CD14-positive monocyte (primary cell): ENCODE results near the gene TNFRSF18. TPM values are rescaled to one million over a fixed set of nuclear protein-coding genes. Genes with fewer than 3 reads are reported as not detected.

Experiments used
- DNase-seq, 3 donors: peaks; one replicate each; pipeline ENCODE4 v3.0.0-alpha.2; 2011 to 2022
- H2AFZ ChIP-seq: 2 replicates; pipeline ENCODE4 v1.6.0; 2012; ENCODE audit warnings: mild to moderate bottlenecking, low read depth, low read length, inconsistent platforms; ENCODE audit not compliant: insufficient read depth, poor library complexity, severe bottlenecking
- H3K27ac ChIP-seq, 2 donors: 1 replicate in 1 of 2; 2 replicates in 1 of 2; pipeline ENCODE4 v1.5.1; 2012 to 2013; ENCODE audit warnings: low read length in 2 of 2, control low read depth in 1 of 2, inconsistent platforms in 1 of 2, low read depth in 1 of 2, mild to moderate bottlenecking in 1 of 2
- H3K27me3 ChIP-seq, 2 donors: one replicate each; pipeline versions ENCODE4 v1.6.0 to v1.6.1; 2011 to 2013; ENCODE audit warnings: low read length in 2 of 2; ENCODE audit not compliant: control insufficient read depth in 2 of 2, insufficient read depth in 2 of 2
- H3K36me3 ChIP-seq, 2 donors: replicated peaks in 1 of 2; 1 replicate in 1 of 2; 2 replicates in 1 of 2; pipeline versions ENCODE4 v1.5.1 to v1.6.1; 2012 to 2013; ENCODE audit warnings: low read length in 2 of 2, control low read depth in 1 of 2, inconsistent platforms in 1 of 2, mild to moderate bottlenecking in 1 of 2; ENCODE audit not compliant: insufficient read depth in 2 of 2, control insufficient read depth in 1 of 2
- H3K4me1 ChIP-seq, 2 donors: 1 replicate in 1 of 2; 2 replicates in 1 of 2; pipeline versions ENCODE4 v1.5.1 to v1.6.1; 2012 to 2013; ENCODE audit warnings: low read length in 2 of 2, control low read depth in 1 of 2, inconsistent platforms in 1 of 2, mild to moderate bottlenecking in 1 of 2, moderate library complexity in 1 of 2; ENCODE audit not compliant: insufficient read depth in 2 of 2, control insufficient read depth in 1 of 2
- H3K4me2 ChIP-seq: replicated peaks from 2 replicates; pipeline ENCODE3; 2012; ENCODE audit warnings: low read length, moderate library complexity, mild to moderate bottlenecking; ENCODE audit not compliant: poor library complexity, severe bottlenecking; ENCODE audit errors: extremely low read depth
- H3K4me3 ChIP-seq, 3 experiments: fragments of 200-600 bp in 1 of 3; sonication (generic) in 1 of 3; replicated peaks in 1 of 3; 1 replicate in 2 of 3; 2 replicates in 1 of 3; pipeline ENCODE4 v1.5.1; 2011 to 2013; ENCODE audit warnings: low read length in 3 of 3, mild to moderate bottlenecking in 3 of 3, control low read depth in 2 of 3, low read depth in 2 of 3, inconsistent platforms in 1 of 3, moderate library complexity in 1 of 3
- H3K79me2 ChIP-seq: 2 replicates; pipeline ENCODE4 v1.6.0; 2012; ENCODE audit warnings: mild to moderate bottlenecking, control low read depth, inconsistent platforms, low read length, moderate library complexity; ENCODE audit not compliant: insufficient read depth
- H3K9ac ChIP-seq: 2 replicates; pipeline ENCODE4 v1.6.0; 2017; ENCODE audit warnings: low read length, mild to moderate bottlenecking; ENCODE audit not compliant: insufficient read depth, poor library complexity, severe bottlenecking
- H3K9me3 ChIP-seq, 2 donors: replicated peaks in 1 of 2; 1 replicate in 1 of 2; 2 replicates in 1 of 2; pipeline versions ENCODE4 v1.5.1 to v1.6.1; 2012 to 2013; ENCODE audit warnings: low read length in 2 of 2, control low read depth in 1 of 2; ENCODE audit not compliant: control insufficient read depth in 1 of 2, insufficient read depth in 1 of 2
- H4K20me1 ChIP-seq: 2 replicates; pipeline ENCODE4 v1.6.0; 2012; ENCODE audit warnings: mild to moderate bottlenecking, low read length, control low read depth, moderate library complexity; ENCODE audit not compliant: insufficient read depth
- H3K27ac Mint-ChIP-seq, 7 donors: one replicate each; pipeline ENCODE4 v1.8.0; 2020; ENCODE audit warnings: mild to moderate bottlenecking in 7 of 7, mixed read lengths in 7 of 7, moderate library complexity in 6 of 7, inconsistent platforms in 2 of 7
- H3K27me3 Mint-ChIP-seq, 3 donors: one replicate each; pipeline ENCODE4 v1.8.0; 2021 to 2022; ENCODE audit warnings: low read depth in 3 of 3, mild to moderate bottlenecking in 3 of 3, mixed read lengths in 3 of 3, moderate library complexity in 3 of 3, inconsistent platforms in 1 of 3
- H3K36me3 Mint-ChIP-seq, 2 donors: one replicate each; pipeline ENCODE4 v1.8.0; 2020; ENCODE audit warnings: mixed read lengths in 2 of 2, inconsistent platforms in 1 of 2, mild to moderate bottlenecking in 1 of 2
- H3K4me1 Mint-ChIP-seq: one replicate; pipeline ENCODE4 v1.8.0; 2020; ENCODE audit warnings: mild to moderate bottlenecking, mixed read lengths
- H3K4me3 Mint-ChIP-seq, 2 donors: one replicate each; pipeline ENCODE4 v1.8.0; 2020; ENCODE audit warnings: mild to moderate bottlenecking in 2 of 2, mixed read lengths in 2 of 2, moderate library complexity in 1 of 2
- H3K9me3 Mint-ChIP-seq, 7 donors: one replicate each; pipeline ENCODE4 v1.8.0; 2020 to 2022; ENCODE audit warnings: mixed read lengths in 7 of 7, mild to moderate bottlenecking in 6 of 7, moderate library complexity in 6 of 7, inconsistent platforms in 2 of 7
- WGBS: methylation state at CpG from one replicate; pipeline ENCODE4 v1.1.5; 2013; ENCODE audit warnings: missing lambda C conversion rate; ENCODE audit not compliant: insufficient coverage; 5-methylcytosine and 5-hydroxymethylcytosine counted together
- intact Hi-C, 2 donors: fragments of 100-400 bp; cut with micrococcal nuclease; formaldehyde crosslinking; loops; one replicate each; pipeline versions ENCODE4 v1.15.0 to v1.15.1; 2023
- polyA plus RNA-seq, 3 donors: library from polyadenylated mRNA; depleted of rRNA in 1 of 3; unstranded in 2 of 3; stranded (reverse) in 1 of 3; fragments of 300-500 nt in 2 of 3; fragments of >200 nt in 1 of 3; fragmentation: Illumina TruSeq in 2 of 3; gene quantifications; 1 replicate in 2 of 3; 2 replicates in 1 of 3; pipeline ENCODE4 v1.2.3, GENCODE V29; 2012 to 2021
- TF ChIP-seq, protein P1 (sequence below): fragments of 200-600 bp; IDR thresholded peaks from one replicate; pipeline ENCODE4 v1.8.0; 2022; ENCODE audit warnings: antibody characterized with exemption, mild to moderate bottlenecking

TNFRSF18 gene
- polyA plus RNA-seq, 3 donors, result not detected

DNA sequence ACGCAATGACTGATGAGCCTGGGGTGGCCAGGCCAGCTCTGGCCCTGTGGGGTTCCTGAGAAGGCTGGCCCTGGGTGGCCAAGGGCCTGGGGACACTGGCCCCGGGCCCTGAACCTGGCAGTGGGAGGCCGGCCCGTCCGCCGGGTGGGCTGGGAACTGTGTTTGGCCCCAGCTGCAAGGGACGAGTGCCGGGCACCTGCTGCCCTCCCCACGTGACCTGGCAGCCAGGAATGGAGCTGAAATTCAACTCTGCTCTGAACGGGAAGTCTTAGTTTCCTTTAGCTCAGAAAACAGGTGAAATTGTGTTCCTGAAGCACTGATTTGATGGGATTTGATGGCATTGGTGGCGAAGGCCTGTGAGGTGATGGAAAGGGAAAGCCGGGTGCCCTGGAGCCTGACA, 40.9 kb downstream of the TNFRSF18 start:
- Histone ChIP-seq H3K9me3 (no peaks in the 10 kb centered on the region), H3K27me3 (no peaks in the 10 kb centered on the region), H3K79me2 (no peaks in the 10 kb centered on the region), H3K4me3 (no peak overlapping the region), H3K4me1 (no peaks in the 10 kb centered on the region), H2AFZ (no peak overlapping the region), H3K4me2 (no peak overlapping the region), H3K9ac (no peak overlapping the region), H3K27ac (no peak overlapping the region), H3K36me3 (no peaks in the 10 kb centered on the region), H4K20me1 (no peaks in the 10 kb centered on the region)
- no peaks in the 10 kb centered on the region for H3K4me1 Mint-ChIP-seq
- H3K27ac Mint-ChIP-seq, result no peak overlapping the region
- WGBS, result 82% methylated on average over 12 of the region's 12 CpGs
- DNase-seq, result no peak
- TF ChIP-seq, protein P1, sequence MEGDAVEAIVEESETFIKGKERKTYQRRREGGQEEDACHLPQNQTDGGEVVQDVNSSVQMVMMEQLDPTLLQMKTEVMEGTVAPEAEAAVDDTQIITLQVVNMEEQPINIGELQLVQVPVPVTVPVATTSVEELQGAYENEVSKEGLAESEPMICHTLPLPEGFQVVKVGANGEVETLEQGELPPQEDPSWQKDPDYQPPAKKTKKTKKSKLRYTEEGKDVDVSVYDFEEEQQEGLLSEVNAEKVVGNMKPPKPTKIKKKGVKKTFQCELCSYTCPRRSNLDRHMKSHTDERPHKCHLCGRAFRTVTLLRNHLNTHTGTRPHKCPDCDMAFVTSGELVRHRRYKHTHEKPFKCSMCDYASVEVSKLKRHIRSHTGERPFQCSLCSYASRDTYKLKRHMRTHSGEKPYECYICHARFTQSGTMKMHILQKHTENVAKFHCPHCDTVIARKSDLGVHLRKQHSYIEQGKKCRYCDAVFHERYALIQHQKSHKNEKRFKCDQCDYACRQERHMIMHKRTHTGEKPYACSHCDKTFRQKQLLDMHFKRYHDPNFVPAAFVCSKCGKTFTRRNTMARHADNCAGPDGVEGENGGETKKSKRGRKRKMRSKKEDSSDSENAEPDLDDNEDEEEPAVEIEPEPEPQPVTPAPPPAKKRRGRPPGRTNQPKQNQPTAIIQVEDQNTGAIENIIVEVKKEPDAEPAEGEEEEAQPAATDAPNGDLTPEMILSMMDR, result no peak
- no peaks in the 10 kb centered on the region for H3K36me3 Mint-ChIP-seq
- H3K27me3 Mint-ChIP-seq, result peaks cover 7 to 27% (median 7%) of the 10 kb centered on the region in 3 donors
- peaks cover 0 to 3% (median 0%) of the 10 kb centered on the region in 7 donors for H3K9me3 Mint-ChIP-seq
- H3K4me3 Mint-ChIP-seq, result no peak overlapping the region
- intact Hi-C loops, result no loop called here

DNA sequence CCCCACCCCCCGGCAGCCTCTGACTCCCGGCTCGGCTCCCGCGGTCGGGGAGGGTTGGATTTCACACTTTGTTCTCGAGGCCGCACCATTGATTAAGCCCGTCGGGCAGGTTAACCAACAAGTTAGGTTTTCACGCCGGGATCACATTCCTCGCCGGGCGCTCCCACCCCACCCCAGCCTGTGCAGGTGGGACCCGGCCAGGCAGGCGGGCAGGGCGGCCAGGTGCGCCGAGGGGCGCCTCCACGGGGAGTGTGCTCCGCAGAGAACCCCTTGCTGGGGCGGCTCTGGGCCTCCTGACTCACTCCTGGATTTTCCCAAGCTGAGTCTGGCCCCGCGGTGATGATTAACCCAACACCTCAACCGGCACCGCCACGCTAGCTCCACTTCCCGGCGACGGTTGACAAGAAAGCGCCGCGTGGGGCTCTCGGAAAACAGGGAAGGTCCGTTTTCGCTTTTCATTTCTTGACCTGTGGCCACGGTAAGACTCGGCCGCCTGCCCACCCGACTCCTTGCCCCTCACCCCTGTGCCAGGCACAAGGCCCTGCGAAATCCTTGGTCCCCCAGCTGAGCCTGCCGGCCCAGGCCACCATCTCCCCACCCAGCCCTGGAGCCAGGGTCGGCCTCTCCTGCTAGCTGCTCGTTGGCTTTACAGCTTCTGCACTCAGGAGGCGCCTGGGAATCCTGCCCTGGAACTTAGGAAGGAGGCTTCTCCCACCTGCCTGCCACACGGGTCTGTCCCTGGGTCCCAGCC, 41.5 kb downstream of the TNFRSF18 start:
- H3K4me3 Mint-ChIP-seq, result no peak overlapping the region
- Histone ChIP-seq H3K9ac (no peak overlapping the region), H3K4me1 (no peaks in the 10 kb centered on the region), H3K36me3 (no peaks in the 10 kb centered on the region), H3K27me3 (no peaks in the 10 kb centered on the region), H4K20me1 (no peaks in the 10 kb centered on the region), H3K4me2 (no peak overlapping the region), H3K79me2 (no peaks in the 10 kb centered on the region), H3K9me3 (no peaks in the 10 kb centered on the region), H3K27ac (no peak overlapping the region), H2AFZ (no peak overlapping the region), H3K4me3 (no peak overlapping the region)
- TF ChIP-seq, protein P1, result no peak
- intact Hi-C loops, result no loop called here
- peaks cover 2 to 21% (median 3%) of the 10 kb centered on the region in 3 donors for H3K27me3 Mint-ChIP-seq
- no peaks in the 10 kb centered on the region for H3K4me1 Mint-ChIP-seq
- no peak for DNase-seq
- WGBS, result 77% methylated on average over 47 of the region's 48 CpGs
- no peak overlapping the region for H3K27ac Mint-ChIP-seq
- H3K36me3 Mint-ChIP-seq, result no peaks in the 10 kb centered on the region
- H3K9me3 Mint-ChIP-seq, result peaks cover 0 to 3% (median 0%) of the 10 kb centered on the region in 7 donors
